Stimulated activated CD4-positive, alpha-beta T cell treated with anti-CD3 and anti-CD28 coated beads, TNF-alpha, amount 100 ng/mL, for 4 hours (primary cell): ENCODE results near the gene MOAP1.
"Not testable (repeated sequence)": the region's sequence is repeated elsewhere in the genome, so short reads cannot be mapped to it uniquely, and the experiment has no call there.

Source experiments
- DNase-seq, 3 experiments: peaks; one replicate each; pipeline ENCODE4 v3.0.0-alpha.2; 2020; ENCODE audit warnings: low read depth in 3 of 3

MOAP1 gene, protein sequence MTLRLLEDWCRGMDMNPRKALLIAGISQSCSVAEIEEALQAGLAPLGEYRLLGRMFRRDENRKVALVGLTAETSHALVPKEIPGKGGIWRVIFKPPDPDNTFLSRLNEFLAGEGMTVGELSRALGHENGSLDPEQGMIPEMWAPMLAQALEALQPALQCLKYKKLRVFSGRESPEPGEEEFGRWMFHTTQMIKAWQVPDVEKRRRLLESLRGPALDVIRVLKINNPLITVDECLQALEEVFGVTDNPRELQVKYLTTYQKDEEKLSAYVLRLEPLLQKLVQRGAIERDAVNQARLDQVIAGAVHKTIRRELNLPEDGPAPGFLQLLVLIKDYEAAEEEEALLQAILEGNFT

DNA sequence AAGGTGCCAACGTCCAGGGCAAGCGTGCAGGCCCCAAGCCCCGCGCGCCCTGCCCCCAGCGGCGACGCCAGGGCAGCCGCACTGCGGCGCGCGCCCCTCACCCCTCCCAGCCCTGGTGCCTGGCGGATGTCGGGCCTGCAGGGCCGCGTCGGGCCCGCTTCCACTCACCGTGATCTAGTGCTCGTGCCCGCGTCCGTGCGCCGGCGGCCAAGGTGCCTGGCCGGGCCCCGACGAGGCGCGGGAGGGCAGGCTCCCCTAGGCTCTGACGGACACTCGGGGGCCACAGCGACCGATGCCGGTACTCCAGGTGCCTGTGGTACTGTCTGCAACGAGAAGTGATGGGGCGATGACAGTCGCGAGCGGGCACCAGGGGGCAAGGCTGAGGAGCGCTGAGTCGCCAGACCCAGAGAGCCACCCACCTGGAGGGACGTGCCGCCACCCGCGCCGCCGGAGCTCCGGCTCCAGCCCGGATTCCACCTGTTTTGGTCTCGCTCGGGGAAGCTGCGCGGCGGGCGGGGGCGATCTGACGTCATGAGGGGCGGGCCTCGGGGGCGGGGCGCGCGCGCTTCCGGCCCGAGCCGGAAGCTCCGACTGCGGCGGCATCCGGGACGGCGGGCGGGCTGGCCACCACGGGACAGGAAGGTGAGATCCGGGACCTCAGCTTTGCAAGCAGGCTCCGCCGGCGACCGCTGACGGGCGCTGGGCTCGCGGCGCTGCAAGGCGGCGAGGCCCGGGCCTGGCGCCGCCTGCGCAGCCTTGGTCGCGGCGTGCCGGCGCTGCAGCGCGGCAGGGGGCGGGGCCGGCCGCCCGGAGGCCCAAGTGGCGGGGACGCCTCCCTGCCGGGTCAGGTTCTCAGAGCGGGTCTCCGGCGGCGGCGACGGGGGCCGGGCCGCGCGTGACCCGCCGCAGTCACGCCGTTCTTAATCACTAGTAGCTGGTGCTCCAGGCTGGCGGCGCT lies at the start of gene MOAP1, which contains the start of gene LYSET:
TSS of gene MOAP1 (minus strand) at position 507 of the 958 bp plus-strand sequence. CDS start 655 bp downstream, outside the sequence.
TSS of gene LYSET (plus strand) at position 927 of the 958 bp plus-strand sequence. CDS start 89 bp downstream, outside the sequence.
- DNase-seq = peak; percentile 76 to 86 (median 80)

DNA sequence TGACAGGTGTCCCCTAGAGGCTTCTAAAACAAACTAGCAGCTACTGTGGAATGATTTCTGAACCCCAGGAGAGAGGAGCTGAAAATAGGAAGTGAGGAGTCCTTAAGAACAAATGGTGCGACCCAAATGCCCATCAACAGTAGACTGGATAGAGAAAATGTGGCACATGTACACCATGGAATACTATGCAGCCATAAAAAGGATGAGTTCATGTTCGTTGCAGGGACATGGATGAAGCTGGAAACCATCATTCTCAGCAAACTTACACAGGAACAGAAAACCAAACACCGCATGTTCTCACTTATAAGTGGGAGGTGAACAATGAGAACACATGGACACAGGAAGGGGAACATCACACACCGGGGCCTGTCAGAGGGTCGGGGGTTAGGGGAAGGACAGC lies 48.4 kb upstream of the MOAP1 start:
- not testable (repeated sequence) for DNase-seq

DNA sequence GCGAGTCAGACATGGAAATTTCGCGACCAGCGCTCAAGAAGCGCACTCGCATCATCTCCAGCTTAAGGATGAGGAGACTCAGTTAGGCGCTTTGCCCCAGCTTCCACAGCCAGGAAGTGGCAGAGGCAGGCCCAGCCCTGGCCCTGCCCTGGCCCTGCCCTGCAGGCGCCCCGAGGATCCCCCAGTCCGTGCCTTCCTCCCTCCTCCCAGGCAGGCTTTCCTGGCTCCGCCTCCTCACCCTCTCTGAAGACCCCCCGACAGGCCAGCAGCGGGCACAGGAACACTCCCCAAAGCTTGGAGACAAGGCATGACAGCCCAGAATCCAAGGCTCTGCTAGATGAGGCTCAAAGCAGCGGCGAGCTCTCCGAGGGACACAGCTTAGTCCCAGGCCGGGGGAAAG lies 47.5 kb upstream of the MOAP1 start:
- DNase-seq = no peak

DNA sequence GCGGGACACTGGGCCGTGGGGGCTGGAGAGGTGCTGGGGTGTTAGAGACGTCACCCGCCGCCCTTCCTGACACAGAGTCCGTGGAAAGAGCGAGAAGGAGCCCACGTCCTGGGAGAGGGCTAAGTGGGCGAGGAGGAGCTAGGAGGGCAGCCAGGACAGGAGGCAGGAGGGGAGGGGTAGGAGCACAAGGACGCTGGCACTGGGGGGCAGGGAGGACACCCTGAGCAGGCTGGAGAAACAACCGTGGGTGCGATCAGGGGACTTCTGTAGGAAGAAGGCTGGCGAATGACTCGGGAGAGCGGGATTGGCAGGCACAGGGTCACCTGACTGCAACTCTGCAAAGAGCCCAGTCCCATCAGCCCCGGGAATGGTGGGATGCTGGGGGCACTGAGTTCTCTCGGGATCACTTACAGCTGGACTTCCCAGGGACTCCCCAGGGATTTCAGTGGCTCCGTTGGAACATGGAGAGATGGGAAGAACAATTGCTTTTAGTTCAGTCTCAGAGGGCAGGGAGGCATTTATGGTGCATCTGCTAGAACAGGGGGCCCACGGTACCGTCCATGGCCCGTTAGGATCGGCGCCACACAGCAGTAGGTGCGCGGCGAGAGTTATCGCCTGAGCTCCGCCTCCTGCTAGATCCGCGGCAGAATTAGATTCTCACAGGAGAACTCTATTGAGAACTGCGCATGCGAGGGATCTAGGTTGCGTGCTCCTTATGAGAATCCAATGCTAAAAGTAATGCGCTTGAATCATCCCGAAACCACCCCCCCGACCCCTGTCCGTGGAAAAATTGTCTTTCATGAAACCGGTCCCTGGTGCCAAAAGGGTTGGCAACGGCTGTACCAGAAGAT lies 46.7 kb upstream of the MOAP1 start:
- no peak for DNase-seq

DNA sequence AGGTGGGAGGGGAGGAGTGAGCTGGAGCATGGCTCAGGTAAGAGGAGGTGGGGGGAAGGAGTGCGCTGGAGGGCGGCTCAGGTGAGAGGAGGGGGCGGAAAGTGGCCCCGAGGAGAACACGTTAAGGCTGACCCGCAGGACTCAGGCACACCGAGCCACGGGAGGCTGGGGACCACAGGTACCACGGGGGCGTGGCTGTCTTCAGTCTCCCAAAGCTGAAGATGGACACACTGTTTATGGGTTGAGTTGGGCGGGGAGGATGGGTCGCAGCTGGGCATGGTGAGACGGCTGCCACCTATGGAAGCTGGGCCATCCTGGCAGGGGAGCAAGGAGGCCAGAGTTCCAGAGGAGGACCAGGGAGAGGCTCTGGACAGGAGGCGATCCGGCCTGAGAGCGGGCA lies 45.8 kb upstream of the MOAP1 start:
- DNase-seq = no peak

DNA sequence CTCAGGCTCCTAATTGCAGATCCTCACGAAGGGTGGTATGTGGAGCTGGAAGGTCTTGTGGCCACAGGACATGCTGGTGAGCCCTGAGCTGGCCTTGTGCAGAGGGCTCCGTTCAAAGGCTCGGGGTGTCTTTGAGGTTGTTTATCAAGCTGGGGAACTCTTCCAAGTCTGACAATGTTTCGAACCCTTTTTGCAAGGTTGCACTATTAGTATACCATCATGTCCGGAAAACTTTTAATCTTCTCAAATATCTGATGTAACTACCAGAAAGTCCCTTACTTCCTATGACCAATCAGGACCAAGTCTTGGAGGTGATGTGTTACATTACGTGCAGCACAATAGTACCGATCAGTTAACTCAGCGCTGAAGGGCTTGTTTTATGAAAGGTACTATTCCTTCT lies 43.9 kb upstream of the MOAP1 start:
- DNase-seq = no peak

DNA sequence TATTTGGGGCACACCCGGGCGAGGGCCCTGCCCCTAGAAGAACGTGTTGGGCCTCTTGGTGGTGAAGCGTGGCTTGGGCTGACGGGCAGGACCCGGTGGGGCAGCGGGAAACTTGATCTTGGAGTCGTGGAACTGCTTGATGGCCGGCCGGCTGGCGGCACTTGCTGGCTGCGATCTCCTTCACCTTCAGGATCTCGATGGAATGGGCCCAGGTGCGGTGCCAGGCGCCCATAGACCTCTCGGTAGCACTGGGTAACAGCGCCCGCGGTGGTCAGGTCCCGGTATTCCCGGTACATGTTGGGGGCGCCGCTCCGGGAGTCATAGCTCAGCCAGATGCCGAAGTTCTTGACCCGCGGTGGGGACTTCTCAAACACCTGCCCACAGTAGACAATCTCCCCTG lies 38.9 kb upstream of the MOAP1 start:
- DNase-seq = no peak

DNA sequence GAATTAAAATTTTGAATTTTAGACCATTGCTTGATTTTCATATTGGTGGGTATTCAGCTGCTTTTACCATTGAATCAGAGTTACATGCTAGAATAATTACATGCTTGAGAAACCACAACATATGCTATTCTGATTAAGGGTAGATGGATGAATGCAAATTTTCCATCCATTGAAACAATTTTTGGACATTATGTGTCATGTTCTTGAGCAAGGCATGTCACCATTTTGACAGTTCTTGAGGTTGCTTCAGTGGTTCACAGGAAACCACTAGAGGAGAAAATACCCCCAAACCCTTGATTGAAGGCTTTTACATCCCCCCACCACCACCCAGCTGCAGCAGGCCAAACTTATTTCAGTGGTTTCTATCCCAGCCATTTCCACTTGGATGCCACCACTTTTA lies 35.8 kb upstream of the MOAP1 start:
- DNase-seq = no peak

DNA sequence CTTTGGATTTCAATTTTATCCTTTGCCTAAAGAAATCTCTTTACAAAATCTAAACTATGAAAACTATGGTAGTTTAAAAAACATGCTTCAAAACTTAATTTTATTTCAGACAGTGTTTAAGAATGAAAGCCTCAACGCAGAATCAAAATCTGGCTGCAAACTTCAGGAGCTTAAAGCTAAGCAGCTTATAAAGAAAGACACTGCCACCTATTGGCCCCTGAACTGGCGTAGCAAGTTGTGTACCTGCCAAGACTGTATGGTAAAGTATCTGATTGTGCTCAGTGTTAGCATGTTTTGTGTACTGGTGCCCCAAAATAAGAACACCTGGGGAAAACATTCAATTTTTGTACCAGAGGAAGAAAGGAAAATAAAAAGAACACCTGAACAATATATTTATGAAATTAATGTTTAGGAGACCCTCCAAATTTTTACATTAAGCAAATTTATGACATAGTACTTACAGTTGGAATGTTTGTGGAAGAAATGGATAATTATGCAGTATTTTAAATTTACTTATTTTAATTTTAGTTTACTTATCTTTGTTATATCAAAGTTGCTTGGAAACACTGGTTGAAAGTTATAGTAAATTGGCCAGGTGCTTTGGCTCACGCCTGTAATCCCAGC lies 34.5 kb upstream of the MOAP1 start:
- DNase-seq = no peak

DNA sequence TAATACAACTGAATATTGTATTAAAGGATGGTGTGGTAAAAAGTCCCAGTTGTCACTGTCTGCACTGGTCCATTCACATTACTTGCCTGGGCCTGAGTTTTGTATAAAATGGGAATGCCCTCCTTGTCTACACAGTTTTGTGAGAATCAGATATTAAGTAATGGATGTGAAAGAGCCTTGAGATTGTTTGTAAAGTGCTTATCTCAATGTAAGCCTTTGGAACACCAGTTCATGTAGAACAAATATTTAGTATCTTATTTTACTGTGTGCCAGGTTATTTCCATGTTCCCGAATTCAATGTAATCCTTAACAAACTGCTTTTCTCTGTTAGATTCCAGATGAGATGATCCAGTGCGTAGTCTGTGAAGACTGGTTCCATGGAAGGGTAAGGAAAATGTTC lies 29.9 kb upstream of the MOAP1 start:
- no peak for DNase-seq

DNA sequence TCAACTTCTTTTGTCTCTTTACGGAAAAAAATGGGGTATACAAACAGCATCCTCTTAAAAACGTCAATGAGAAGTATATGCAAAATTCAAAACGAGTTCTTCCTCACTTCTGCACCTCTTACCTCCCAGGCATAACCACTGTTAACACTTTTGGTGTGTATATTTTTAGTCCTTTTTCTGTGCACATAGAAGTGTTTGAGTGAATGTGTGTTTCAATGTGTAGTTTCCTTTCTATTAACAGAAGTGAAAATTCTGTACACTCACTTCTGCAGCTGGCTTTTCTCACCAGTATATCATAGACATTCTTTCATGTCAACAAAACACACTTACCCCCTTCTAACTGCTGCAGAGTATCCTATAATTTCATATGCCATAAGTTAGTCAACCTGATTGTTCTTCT lies 27.7 kb upstream of the MOAP1 start:
- no peak for DNase-seq

DNA sequence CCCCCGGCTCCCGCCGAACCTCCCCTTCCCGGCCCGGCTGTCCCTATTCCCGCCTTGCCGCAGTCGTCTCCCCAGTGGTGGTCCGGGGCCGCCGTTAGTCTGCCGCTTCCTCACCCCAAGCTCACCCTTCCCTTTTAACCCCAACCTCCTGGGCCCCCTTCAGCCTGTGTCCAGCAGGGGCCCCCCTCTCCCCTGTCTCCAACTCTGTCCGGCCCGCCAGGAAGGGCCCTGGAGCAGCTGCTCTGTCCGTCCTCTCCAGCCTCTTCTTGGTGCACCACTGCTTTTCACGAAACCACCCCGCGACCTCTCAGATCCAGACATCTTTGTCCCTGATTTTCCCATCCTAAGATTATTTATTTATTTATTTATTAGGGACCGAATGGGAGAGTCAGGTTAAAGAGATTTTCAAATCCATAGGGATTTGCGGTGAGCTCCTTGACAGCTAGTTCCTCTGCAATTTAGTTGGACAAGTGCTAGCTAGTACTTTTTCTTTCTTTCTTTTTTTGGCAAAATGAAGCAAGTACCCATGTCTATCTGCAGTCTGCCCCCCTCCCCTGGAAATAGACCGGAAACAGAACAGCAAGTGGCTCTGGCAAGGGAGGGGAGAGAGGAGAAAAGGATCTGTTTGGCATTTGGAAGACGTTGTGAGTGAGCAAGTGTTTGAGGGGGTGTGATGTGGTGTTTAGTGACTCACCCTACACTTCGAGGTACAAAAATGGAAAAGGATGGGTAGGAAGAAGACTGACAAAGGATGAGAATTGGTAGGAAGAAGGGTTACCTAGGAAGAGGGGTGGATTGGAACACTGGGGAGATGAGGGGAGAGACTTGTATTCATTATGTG lies 23.0 kb upstream of the MOAP1 start:
- DNase-seq = no peak

DNA sequence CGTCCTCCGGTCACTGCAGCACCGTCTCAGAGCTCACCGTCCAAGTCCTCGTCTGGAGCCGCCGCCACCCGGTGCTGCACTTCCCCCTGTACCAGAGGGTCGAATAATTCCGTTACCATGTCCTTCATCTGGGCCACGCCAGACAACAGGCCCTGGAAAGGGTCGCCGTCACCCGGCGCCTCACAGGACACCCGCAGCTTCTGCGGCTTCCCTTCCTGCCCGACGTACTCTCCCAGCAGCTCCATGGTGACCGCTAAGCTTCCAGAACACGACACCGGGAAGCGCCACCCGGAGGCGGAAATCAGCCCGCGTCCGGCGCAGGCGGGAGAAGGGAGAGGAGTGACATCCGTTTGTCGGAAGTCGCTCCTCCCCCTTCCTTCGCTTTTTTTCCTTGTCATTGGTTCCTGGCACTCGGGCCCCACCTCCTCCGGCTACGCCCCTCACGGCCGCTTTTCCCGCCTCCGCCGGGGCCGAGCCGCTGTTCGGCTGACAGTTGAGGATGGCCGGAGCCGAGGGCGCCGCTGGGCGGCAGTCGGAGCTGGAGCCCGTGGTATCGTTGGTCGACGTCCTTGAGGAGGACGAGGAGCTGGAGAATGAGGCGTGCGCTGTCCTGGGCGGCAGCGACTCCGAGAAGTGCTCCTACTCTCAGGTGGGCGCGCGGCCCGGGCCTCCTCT lies 22.2 kb upstream of the MOAP1 start, which contains the start of the genes GON7 and UBR7:
TSS of gene GON7 (minus strand) at position 273 of the 675 bp plus-strand sequence. CDS start at position 245, 28 bp downstream.
TSS of gene UBR7 (plus strand) at position 464 of the 675 bp plus-strand sequence. CDS start at position 500, 36 bp downstream.
- peak; percentile 65 to 75 (median 71) for DNase-seq

DNA sequence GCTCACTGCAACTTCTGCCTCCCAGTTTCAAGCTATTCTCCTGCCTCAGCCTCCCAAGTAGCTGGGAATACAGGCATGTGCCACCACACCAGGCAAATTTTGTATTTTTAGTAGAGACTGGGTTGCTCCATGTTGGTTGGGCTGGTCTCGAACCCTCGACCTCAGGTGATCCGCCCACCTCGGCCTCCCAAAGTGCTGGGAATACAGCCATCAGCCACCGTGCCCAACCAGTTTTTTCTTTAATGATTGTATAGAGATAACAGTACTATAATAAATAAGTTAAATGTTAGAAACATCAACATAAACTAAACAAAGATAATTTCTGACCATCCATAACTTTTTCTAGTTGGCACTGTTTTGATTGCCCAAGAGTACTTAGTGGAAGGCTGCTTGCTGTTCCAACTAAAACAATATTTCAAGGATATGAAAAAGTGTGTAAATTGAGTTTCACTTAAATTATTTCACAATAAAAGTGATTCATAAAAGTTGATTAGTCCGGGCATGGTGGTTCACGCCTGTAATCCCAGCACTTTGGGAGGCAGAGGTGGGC lies 16.5 kb upstream of the MOAP1 start:
- DNase-seq = no peak

DNA sequence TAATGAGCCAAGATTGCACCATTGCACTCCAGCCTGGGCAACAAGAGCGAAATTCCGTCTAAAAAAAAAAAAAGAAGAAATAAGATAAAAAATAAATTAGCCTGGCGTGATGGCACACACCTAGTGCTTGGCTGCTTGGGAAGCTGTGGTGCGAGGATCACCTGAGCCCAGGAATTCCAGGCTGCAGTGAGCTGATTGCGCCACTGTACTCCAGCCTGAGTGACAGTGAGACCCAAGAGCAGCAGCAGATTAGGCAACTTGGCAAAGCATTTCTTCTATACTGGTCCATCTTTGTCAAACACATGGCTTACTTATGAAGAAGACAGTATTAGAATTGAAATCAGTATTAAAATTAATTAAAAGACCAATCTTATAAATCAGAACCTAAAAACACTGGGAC lies 15.9 kb upstream of the MOAP1 start:
- DNase-seq = no peak

DNA sequence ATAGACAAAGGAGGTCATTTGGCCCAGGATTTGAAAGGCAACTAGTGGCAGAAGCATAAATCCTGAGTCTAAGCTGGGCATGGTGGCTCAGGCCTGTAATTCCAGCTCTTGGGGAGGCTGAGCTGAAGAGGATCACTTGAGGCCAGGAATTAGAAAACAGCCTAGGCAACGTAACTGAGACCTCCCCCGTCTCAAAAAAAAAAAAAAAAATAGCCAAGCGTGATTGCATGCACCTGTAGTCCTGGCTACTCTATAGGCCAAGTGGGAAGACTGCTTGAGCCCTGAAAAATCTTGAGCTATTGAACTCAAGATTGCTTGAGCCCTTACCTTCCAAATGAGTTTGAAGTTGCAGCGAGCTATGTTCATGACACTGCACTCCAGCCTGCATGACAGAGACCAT lies 14.3 kb upstream of the MOAP1 start:
- no peak for DNase-seq

DNA sequence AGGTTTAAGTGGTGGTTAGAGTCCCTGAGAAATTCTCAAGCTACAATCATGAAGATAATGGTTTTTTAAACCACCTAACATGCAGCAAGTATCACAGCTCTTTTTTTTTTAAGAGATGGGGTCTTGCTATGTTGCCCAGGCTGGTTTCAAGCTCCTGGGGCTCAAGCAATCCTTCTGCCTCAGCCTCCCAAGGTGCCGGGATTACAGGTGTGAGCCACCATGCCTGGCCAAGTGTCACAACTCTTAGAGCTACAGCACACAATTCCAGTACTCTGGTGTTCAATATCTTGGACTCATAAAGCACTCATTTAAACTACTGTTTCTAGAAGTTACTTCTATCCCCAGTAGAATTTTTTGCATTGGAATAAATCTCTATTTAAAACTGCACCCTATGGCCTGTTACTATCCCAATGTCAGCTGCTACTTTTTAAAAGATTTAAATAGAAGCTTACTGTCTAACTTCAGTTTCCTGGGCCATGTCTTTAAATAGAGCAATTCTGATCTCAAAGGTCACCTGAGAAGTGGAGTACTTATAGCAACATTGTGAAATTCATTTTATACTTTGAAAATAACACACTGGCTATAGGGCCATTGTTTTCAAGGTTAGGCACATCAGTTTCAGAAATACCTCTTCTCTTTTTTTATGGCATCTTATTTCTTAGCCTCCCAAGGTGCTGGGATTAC lies 10.8 kb upstream of the MOAP1 start:
- no peak for DNase-seq

DNA sequence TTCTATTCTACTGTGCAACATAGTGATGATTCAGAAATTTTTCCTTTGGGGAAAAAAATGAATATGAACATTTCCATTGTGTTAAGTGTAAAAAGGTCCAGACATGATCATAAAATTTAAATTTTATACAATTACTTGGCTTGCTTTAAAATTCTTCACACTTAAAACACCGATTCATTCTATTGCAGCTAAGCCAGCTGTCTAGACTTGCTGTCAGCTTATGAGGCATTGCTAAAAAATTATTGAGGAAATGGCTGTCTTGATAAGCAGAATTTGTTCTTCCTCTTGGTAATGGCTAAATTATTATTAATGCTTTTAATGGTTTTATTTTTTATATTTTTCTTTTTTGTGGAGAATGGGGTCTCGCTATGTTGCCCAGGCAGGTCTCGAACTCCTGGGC lies 2.3 kb upstream of the MOAP1 start:
- DNase-seq = no peak

DNA sequence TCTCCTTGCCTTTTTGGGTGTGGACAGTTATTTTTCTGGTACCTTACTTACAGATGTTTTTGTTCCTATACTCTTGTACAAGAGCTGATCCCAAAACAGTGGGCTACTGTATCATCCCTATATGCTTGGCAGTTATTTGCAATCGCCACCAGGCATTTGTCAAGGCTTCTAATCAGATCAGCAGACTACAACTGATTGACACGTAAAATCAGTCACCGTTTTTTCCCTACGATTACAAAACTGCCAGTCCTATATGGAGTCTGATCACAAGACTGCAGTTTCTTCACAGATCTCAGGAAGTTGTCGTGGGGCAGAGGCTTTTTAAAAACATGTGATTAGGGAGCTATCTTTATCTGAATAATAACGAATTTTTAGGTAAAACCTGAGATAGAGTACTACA lies 1.8 kb upstream of the MOAP1 start:
- DNase-seq = no peak
